Effector CD8-positive, alpha-beta T cell (primary cell): ENCODE results near the gene USP12.
"Not testable (repeated sequence)": the region's sequence is repeated elsewhere in the genome, so short reads cannot be mapped to it uniquely, and the experiment has no call there.

Source experiments
- DNase-seq: peaks from one replicate; lab custom pipeline; 2025; lab: John Stamatoyannopoulos, UW

The USP12 gene

GRCh38 chr13:27151798-27152599, 19.6 kb downstream of the USP12 start:
- DNase-seq = no peak

- no peak for DNase-seq
These were observed 21.9 kb downstream of the USP12 start for GRCh38 chr13:27149702-27150101.

GRCh38 chr13:27148900-27149299, 22.7 kb downstream of the USP12 start:
- DNase-seq = no peak

GRCh38 chr13:27147530-27148170, 24.0 kb downstream of the USP12 start:
- no peak for DNase-seq

DNA sequence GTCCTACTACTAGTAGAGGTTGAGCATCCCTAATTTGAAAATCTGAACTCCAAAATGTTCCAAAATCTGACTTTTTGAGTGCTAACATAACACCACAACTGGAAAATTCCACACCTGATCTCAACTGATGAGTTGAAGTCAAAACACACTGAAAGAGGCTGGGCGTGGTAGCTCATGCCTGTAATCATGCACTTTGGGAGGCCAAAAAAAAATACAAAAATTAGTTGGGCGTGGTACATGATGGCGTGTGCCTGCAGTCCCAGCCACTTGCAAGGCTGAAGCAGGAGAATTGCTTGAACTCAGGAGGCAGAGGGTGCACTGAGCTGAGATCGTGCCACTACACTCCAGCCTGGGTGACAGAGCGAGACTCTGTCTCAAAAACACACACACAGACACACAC, 29.9 kb downstream of the USP12 start:
- DNase-seq = no peak

- not testable (repeated sequence) for DNase-seq
These were observed 30.5 kb downstream of the USP12 start for GRCh38 chr13:27141159-27141558.

GRCh38 chr13:27140060-27140459, 31.6 kb downstream of the USP12 start:
- DNase-seq = no peak

DNA sequence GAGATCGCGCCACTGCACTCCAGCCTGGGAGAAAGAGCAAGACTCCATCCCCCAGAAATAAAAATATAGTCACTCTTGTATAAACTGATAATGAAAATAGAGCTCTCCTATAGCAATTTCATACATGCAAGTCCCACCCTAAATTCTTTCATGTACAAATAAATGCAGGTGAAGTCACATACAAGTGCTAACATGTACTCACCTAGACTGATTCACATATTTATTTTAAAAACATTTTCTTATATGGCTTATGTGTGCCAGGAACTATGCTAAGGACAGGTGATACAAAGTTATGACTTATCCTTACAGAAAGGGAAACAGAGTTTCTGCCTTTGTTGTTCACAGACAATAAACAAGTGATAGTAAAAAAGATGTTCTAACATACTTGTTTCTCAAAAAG, 32.0 kb downstream of the USP12 start:
- no peak for DNase-seq

DNA sequence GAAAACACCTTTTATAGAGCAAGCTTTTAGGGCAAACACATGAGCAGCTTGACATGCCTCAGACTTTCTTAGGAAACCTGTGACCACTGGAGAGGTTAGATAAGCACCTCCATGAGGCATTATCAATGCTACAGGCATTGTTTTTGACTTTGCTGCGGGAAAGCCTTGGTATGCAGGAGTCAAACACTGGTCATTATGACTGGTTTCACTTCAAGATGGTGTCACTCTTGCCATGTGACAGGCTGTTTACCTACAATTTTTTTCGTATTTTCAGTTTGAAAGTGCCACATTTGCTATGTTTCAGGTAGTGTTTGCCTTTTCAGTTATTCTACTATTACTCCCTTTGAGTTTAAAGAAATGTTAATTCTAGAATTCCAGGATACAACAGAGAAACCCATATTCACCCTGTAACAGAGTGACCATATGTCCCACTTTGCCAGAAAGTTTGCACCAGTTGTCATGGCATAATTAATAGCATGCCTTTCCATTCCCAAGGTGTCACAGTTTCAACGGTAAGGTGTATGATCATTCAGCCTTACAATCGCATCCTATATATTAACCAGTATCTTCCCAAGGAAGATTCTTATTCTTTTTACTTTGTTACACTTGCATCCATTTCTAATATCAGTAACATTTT, 33.0 kb downstream of the USP12 start:
- DNase-seq = no peak

- no peak for DNase-seq
These were observed 33.9 kb downstream of the USP12 start for GRCh38 chr13:27137759-27138158.

- DNase-seq = no peak
These were observed 36.6 kb downstream of the USP12 start for GRCh38 chr13:27135023-27135422.

DNA sequence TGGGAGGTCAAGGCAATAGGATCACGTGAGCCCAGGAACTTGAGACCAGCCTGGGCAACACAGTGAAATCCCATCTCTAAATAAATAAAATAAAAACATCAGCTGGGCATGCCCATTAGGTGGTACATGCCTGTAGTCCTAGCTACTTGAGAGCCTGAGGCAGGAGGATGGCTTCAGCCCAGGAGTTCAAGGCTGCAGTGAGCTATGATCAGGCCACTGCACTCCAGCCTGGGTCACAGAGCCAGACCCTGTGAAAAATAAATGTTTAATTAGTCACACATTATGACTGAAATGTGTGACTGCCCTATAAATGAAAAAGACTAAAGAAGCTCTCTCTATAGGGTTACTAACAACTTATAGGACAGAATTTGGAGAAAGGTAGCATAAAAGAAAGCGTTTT, 37.7 kb downstream of the USP12 start:
- DNase-seq = no peak

- DNase-seq = no peak
These were observed 39.1 kb downstream of the USP12 start for GRCh38 chr13:27132538-27132937.

- no peak for DNase-seq
These were observed 39.7 kb downstream of the USP12 start for GRCh38 chr13:27131906-27132305.

DNA sequence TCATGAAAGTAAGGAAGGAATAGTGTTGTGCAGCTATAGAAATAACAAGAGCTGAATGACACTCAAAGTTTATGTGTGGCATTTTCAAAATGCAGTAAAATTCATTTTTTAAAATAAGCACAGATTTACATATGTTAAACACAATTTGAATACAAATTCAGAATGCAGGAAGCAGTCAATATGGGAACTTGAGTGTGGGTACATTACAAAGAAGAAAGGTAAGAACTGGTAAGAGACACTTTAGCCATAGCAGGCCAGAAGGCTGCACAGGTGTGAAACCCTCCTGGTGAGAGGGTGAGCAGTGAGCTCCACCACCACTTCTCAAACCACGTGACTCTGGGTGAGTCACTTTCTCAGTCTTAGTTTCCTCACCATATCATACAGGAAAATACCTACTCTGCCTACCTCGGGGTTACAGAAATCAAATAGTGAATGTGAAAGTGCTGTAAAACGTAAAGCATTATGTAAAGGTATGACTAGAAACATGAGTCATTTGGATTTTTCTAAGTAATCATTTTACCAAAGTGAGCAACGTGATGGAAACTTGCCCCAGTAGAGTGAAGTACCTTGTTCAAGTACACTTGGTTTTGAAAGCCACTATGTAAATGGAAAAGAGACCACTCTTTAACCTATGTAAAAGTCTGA, 40.5 kb downstream of the USP12 start:
- no peak for DNase-seq

GRCh38 chr13:27130223-27130978, 41.2 kb downstream of the USP12 start:
- no peak for DNase-seq

GRCh38 chr13:27128825-27129627, 42.6 kb downstream of the USP12 start:
- DNase-seq = no peak

- no peak for DNase-seq
These were observed 44.8 kb downstream of the USP12 start for GRCh38 chr13:27126859-27127258.

- no peak for DNase-seq
These were observed 46.0 kb downstream of the USP12 start for GRCh38 chr13:27125357-27126282.

DNA sequence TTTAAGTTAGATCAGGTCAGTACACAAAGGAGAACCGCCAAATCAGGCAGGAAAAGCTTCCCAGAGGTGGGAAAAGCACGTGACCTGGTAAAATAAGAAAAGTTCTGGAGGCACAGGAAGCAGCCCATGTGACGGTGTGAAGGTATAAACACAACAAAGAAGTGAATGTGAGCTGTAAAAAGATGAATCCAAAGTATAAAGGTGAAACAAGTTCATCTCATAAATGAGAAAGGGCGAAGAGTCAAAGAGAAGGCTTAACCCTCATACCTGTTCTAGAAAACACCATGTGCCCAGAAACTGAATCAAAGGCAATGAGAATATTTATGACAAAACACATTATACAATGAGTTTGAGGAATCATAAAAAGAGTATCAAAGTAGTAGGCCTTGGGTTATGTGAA, 47.0 kb downstream of the USP12 start:
- no peak for DNase-seq
